Body of pancreas (tissue), 4 donors: ENCODE results near the gene ISX. TPM values are rescaled to one million over a fixed set of nuclear protein-coding genes. Genes with fewer than 3 reads are reported as not detected.

Source experiments
- ATAC-seq: fragments of 150-250 bp; one replicate; pipeline ENCODE4 v1.9.1; 2016
- DNase-seq, 4 donors: peaks; one replicate each; pipeline ENCODE4 v3.0.0-alpha.2; 2019
- H3K27ac ChIP-seq, 4 donors: fragments of 200-600 bp; sonication (generic); 1 replicate in 3 of 4; 2 replicates in 1 of 4; pipeline versions ENCODE4 v1.5.1 to v1.6.1; 2016 to 2019; ENCODE audit warnings: mild to moderate bottlenecking in 1 of 4, mixed read lengths in 1 of 4, moderate library complexity in 1 of 4
- H3K27me3 ChIP-seq, 2 donors: fragments of 200-600 bp; sonication (generic); one replicate each; pipeline ENCODE4 v1.6.0; 2016; ENCODE audit warnings: mild to moderate bottlenecking in 1 of 2
- H3K36me3 ChIP-seq, 2 donors: fragments of 200-600 bp; sonication (generic); replicated peaks in 1 of 2; 2 replicates each; pipeline ENCODE4 v1.5.1; 2016; ENCODE audit warnings: low read depth in 2 of 2; ENCODE audit not compliant: insufficient read depth in 1 of 2
- H3K4me1 ChIP-seq: fragments of 200-600 bp; sonication (generic); one replicate; pipeline ENCODE4 v1.6.0; 2016
- H3K4me3 ChIP-seq, 2 donors: fragments of 200-600 bp; sonication (generic); 1 replicate in 1 of 2; 2 replicates in 1 of 2; pipeline ENCODE4 v1.5.1; 2016 to 2019
- H3K9me3 ChIP-seq, 3 donors: fragments of 200-600 bp; sonication (generic); 1 replicate in 2 of 3; 2 replicates in 1 of 3; pipeline ENCODE4 v1.5.1; 2016
- POLR2A ChIP-seq, 3 donors: fragments of 450-650 bp; IDR thresholded peaks; one replicate each; pipeline ENCODE4 v1.6.1; 2016; ENCODE audit warnings: antibody characterized with exemption in 3 of 3, mild to moderate bottlenecking in 2 of 3
- WGBS, 2 donors: methylation state at CpG; one replicate each; pipeline ENCODE4 v1.1.5; 2017; 5-methylcytosine and 5-hydroxymethylcytosine counted together
- intact Hi-C: fragments of 100-400 bp; cut with DNase I; formaldehyde crosslinking; loops from one replicate; pipeline ENCODE4 v1.15.1; 2023
- total RNA-seq, 2 donors: library from RNA; depleted of rRNA; stranded (reverse); fragments of >200 nt; gene quantifications; one replicate each; pipeline ENCODE4 v1.1.0, GENCODE V29; 2016
- TF ChIP-seq, protein P1 (sequence below), 7 experiments: fragments of 450-650 bp in 4 of 7; fragments of 200-600 bp in 3 of 7; sonication (generic) in 3 of 7; IDR thresholded peaks; one replicate each; pipeline ENCODE4 v1.5.1; 2016 to 2019; ENCODE audit warnings: antibody characterized with exemption in 7 of 7

Gene ISX
- total RNA-seq, 2 donors from 2014 or later, result 4.0 TPM; not detected in 1

DNA sequence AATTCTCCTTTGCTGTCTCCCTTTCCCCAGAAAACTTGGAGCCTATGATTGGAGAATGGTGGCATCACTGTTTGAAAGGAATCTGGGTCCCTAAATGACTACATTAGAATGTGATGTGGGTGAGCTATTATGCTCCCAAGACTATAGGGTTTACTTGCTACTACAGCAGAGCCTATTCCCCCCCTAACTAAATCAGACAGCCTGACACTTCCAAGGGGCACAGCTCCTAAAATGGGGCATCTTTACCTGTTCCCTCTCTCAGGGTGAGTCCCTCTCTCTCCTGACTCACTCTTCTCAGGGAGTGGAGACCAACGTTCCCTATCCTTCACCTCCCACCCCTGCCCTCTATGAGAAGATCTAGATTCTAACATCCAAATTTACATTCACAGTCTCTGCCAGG lies 775 bp upstream of the ISX start:
- DNase-seq (no peak), ATAC-seq (no peak)
- Histone ChIP-seq H3K36me3 (no peaks in the 10 kb centered on the region), H3K4me1 (no peaks in the 10 kb centered on the region), H3K27ac (no peak overlapping the region), H3K27me3 (no peaks in the 10 kb centered on the region), H3K9me3 (no peaks in the 10 kb centered on the region), H3K4me3 (no peak overlapping the region)
- 0 to 32% methylated on average over 1 of the region's 1 CpG for WGBS, 2 donors
- intact Hi-C loops, result no loop called here
- TF ChIP-seq POLR2A (IDR thresholded peaks at IDR 0.05), result no peak
- TF ChIP-seq, protein P1, sequence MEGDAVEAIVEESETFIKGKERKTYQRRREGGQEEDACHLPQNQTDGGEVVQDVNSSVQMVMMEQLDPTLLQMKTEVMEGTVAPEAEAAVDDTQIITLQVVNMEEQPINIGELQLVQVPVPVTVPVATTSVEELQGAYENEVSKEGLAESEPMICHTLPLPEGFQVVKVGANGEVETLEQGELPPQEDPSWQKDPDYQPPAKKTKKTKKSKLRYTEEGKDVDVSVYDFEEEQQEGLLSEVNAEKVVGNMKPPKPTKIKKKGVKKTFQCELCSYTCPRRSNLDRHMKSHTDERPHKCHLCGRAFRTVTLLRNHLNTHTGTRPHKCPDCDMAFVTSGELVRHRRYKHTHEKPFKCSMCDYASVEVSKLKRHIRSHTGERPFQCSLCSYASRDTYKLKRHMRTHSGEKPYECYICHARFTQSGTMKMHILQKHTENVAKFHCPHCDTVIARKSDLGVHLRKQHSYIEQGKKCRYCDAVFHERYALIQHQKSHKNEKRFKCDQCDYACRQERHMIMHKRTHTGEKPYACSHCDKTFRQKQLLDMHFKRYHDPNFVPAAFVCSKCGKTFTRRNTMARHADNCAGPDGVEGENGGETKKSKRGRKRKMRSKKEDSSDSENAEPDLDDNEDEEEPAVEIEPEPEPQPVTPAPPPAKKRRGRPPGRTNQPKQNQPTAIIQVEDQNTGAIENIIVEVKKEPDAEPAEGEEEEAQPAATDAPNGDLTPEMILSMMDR (IDR thresholded peaks at IDR 0.05), result no peak

DNA sequence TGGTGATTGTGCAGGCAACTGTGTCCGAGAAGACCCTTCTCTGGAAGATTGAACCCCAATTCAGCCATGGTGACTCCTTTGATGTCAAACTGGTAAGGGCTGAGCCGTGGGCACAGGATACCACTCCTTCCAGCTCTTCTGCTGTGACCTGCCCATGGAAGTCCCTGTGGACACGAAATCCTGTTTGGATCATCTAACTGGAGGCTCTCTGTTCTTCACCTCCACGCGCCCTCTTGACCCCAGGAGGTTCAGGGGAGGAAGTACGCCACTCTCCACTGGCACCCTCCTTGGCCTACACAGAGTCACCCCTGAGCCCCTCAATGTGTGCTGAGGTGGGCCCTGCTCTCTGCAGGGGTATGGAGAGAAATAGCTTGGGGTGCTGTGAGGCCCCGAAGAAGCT lies 810 bp downstream of the ISX start:
- Histone ChIP-seq H3K27me3 (no peaks in the 10 kb centered on the region), H3K27ac (no peak overlapping the region), H3K9me3 (no peaks in the 10 kb centered on the region), H3K4me3 (no peak overlapping the region), H3K4me1 (no peaks in the 10 kb centered on the region), H3K36me3 (no peaks in the 10 kb centered on the region)
- intact Hi-C loops, result no loop called here
- DNase-seq (no peak), ATAC-seq (no peak)
- TF ChIP-seq POLR2A (IDR thresholded peaks at IDR 0.05), result no peak
- TF ChIP-seq, protein P1 (IDR thresholded peaks at IDR 0.05), result no peak
- 68 to 84% methylated on average over 3 to 7 of the region's 7 CpGs for WGBS, 2 donors

GRCh38 chr22:35069541-35069940 lies 3.6 kb downstream of the ISX start:
- Histone ChIP-seq H3K4me3 (no peak overlapping the region), H3K4me1 (no peaks in the 10 kb centered on the region), H3K9me3 (no peaks in the 10 kb centered on the region), H3K27me3 (no peaks in the 10 kb centered on the region), H3K27ac (no peak overlapping the region), H3K36me3 (no peaks in the 10 kb centered on the region)
- intact Hi-C loops, result no loop called here
- WGBS, 2 donors, result 69 to 73% methylated on average over 1 of the region's 1 CpG
- DNase-seq (no peak), ATAC-seq (no peak)
- TF ChIP-seq, protein P1 (IDR thresholded peaks at IDR 0.05), result no peak
- TF ChIP-seq POLR2A (IDR thresholded peaks at IDR 0.05), result no peak

- Histone ChIP-seq H3K27ac (no peak overlapping the region), H3K27me3 (no peaks in the 10 kb centered on the region), H3K4me1 (no peaks in the 10 kb centered on the region), H3K4me3 (no peak overlapping the region), H3K9me3 (no peaks in the 10 kb centered on the region), H3K36me3 (no peaks in the 10 kb centered on the region)
- no peak for ATAC-seq
- DNase-seq, result no peak
- 57 to 92% methylated on average over 1 to 2 of the region's 2 CpGs for WGBS, 2 donors
- no peak for TF ChIP-seq POLR2A (IDR thresholded peaks at IDR 0.05)
- TF ChIP-seq, protein P1 (IDR thresholded peaks at IDR 0.05), result no peak
- intact Hi-C loops, result no loop called here
Measured at GRCh38 chr22:35070451-35071093, 4.6 kb downstream of the ISX start.

- TF ChIP-seq, protein P1 (IDR thresholded peaks at IDR 0.05), result no peak
- no peak for TF ChIP-seq POLR2A (IDR thresholded peaks at IDR 0.05)
- DNase-seq (no peak), ATAC-seq (no peak)
- Histone ChIP-seq H3K27me3 (no peaks in the 10 kb centered on the region), H3K27ac (no peak overlapping the region), H3K4me1 (no peaks in the 10 kb centered on the region), H3K4me3 (no peak overlapping the region), H3K36me3 (no peaks in the 10 kb centered on the region), H3K9me3 (no peaks in the 10 kb centered on the region)
- 42 to 61% methylated on average over 3 of the region's 3 CpGs for WGBS, 2 donors
- intact Hi-C loops, result no loop called here
Measured at GRCh38 chr22:35071784-35072183, 5.8 kb downstream of the ISX start.
